Upper lobe of left lung (tissue), 4 donors: ENCODE data around the gene HPGDS.
"Not testable (repeated sequence)": the region's sequence is repeated elsewhere in the genome, so short reads cannot be mapped to it uniquely, and the experiment has no call there.

Experiments
- CTCF ChIP-seq, 6 experiments: fragments of 450-650 bp in 4 of 6; fragments of 200-600 bp in 2 of 6; sonication (generic) in 2 of 6; IDR thresholded peaks; one replicate each; pipeline ENCODE4 v1.5.1; 2016 to 2019; ENCODE audit warnings: antibody characterized with exemption in 6 of 6
- EP300 ChIP-seq, 4 donors: sonication (generic); formaldehyde crosslinking; IDR thresholded peaks; one replicate each; pipeline ENCODE4 v1.5.1; 2017; ENCODE audit warnings: antibody characterized with exemption in 4 of 4, control low read depth in 2 of 4
- POLR2A ChIP-seq, 4 donors: fragments of 450-650 bp; IDR thresholded peaks; one replicate each; pipeline ENCODE4 v1.5.1; 2016 to 2017; ENCODE audit warnings: antibody characterized with exemption in 4 of 4, mild to moderate bottlenecking in 2 of 4
- POLR2AphosphoS5 ChIP-seq, 2 donors: sonication (generic); formaldehyde crosslinking; IDR thresholded peaks; one replicate each; pipeline ENCODE4 v1.5.1; 2017; ENCODE audit warnings: antibody characterized with exemption in 2 of 2

GRCh38 chr4:94293981-94294380 is 48.7 kb downstream of the HPGDS start:
- TF ChIP-seq EP300, POLR2A, CTCF, POLR2AphosphoS5 (IDR thresholded peaks at IDR 0.05): not testable (repeated sequence)
